ENCODE data around the gene HOXD1.

HOXD1 gene

GRCh38 chr2:176167398-176167797 lies 21.1 kb upstream of the HOXD1 start:
- DNase-seq = no peak

DNA sequence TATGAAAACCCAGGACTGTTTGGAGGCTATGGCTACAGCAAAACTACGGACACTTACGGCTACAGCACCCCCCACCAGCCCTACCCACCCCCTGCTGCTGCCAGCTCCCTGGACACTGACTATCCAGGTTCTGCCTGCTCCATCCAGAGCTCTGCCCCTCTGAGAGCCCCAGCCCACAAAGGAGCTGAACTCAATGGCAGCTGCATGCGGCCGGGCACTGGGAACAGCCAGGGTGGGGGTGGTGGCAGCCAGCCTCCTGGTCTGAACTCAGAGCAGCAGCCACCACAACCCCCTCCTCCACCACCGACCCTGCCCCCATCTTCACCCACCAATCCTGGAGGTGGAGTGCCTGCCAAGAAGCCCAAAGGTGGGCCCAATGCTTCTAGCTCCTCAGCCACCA lies 19.3 kb upstream of the HOXD1 start:
- DNase-seq = no peak

DNA sequence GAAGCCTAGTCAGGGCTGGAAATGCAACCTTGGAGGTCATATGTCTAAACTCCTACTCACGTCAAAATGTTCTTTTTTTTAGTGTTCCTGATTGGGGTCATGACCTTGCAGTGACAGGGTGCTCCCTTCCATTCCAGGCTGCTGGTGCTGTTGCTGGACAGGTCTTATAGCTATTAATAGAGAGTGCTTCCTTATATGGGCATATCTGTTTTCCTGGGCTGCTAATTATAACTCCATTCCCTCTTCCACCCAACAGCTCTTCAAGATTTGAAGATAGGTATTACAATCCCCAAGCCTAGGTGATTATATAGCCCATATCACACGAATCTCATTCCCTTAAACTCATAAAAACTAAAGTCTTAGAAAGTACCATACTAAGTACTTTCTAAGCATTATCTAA lies 18.8 kb upstream of the HOXD1 start:
- no peak for DNase-seq

DNA sequence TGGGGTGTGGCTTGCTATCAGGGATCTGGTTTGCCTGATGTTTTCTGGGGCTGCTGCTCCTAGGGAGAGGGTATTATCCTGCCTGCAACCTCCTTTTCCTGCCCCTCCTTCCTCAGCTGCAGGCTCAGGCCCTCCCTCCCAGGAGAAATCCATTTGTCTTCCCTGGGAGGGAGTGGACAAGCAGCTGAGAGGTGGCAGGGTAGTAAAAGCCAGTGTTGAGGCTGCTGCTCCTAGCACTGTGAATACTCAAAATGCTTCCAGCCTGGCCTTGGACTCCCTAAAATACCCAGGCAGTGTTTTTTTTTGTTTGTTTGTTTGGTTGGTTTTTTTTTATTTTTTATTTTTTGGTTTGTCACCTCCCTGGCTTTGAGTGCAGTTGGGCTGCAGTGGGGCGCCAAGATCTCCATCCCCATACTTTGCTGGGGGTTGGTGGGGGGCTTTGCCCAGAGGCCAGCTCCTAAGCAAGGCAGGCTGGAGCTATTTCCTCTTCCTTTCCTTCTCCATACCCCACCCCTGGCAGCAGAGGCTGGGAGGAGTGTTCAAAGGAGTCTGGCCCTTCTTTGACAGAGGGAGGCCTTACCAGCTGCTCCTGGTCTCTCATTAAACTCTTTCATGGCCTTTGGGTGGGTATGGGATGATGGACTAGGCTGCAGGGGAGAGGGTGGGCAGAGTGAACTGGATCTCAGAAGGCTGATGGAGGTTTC lies 17.7 kb upstream of the HOXD1 start:
- no peak for DNase-seq

GRCh38 chr2:176171351-176172006 lies 17.0 kb upstream of the HOXD1 start:
- no peak for DNase-seq

GRCh38 chr2:176172007-176172894 lies 16.2 kb upstream of the HOXD1 start:
- no peak for DNase-seq

- DNase-seq = no peak
Observed at GRCh38 chr2:176172895-176173566, 15.4 kb upstream of the HOXD1 start.

DNA sequence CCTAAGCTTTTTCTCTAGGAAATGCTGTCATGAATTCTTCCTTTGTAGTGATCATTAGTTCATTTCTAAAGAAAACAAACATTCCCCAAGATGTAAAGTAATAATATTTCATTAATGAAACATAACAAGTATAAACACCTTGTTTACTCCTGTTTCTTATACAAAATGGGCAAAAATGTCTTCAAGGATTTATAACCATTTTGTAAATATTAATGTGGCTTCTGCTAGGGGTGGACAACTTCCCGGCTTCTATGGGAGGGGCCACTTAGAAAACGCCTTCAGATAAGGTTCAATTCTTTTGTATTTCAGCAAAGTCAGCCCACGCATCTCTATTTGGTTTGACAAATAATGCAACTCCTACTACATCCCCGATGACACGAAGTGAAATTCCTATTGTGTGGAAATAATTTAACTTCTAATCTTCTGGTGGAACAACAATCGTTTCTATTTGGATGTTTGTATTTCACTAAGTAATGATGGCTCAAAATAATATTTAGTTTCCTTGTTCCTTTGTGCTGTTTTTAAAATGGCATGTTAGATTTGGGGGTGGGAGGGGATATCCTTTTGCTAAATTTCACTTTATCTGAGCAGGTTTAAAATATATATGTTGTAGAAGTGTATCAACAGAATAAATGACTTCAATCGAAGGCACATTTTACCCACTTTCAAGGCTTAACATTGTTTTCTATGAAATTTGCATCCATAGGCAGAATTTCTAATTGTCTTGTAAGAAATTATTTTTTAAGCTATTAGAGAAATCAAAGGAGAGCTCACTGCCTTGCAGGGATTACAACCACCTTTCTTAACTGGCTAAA lies 14.7 kb upstream of the HOXD1 start:
- no peak for DNase-seq

GRCh38 chr2:176174382-176174823 lies 14.1 kb upstream of the HOXD1 start:
- no peak for DNase-seq

DNA sequence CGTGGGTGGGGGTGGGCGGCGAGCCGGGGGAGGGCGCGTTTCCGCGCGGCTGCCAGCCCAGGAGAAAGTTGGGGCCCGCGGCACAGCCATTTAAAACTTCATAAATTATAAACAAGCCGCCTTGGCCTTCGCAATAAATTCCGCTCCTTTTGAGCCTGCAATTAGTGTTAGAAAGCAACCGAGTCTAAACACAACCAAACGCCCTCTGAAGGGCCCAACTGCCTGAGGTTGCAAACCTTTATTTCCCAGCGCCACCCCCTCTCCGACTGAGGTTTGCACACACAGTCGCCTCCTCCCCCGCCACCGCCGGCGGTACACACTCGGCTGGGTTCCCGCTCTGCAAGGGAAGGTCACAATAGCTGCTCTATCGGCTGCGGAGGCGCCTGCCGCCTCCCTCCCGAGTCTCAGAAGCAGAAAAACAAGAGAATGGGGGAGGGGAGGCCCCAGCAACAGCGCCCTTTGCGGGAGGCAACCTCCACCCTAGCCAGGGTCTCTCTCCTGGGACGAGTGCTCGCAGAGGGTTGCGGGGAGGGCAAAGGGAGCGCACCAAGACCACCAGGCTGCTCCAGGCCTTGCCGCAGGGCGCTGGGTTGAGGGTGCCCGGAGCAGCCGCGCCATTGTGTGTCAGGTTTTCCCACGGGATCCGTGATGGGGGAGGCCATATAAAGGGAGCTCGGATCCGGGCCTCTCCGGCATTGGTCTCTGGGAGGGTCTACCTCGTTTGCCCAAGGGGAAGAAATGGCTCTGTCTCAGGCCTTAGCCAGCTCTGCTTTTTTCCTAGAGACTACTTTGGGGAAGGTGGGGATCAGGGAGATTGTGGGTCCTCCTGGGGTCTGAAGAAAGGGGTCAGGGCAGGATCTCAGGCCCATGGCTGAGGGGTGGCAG lies 13.4 kb upstream of the HOXD1 start:
- no peak for DNase-seq

DNA sequence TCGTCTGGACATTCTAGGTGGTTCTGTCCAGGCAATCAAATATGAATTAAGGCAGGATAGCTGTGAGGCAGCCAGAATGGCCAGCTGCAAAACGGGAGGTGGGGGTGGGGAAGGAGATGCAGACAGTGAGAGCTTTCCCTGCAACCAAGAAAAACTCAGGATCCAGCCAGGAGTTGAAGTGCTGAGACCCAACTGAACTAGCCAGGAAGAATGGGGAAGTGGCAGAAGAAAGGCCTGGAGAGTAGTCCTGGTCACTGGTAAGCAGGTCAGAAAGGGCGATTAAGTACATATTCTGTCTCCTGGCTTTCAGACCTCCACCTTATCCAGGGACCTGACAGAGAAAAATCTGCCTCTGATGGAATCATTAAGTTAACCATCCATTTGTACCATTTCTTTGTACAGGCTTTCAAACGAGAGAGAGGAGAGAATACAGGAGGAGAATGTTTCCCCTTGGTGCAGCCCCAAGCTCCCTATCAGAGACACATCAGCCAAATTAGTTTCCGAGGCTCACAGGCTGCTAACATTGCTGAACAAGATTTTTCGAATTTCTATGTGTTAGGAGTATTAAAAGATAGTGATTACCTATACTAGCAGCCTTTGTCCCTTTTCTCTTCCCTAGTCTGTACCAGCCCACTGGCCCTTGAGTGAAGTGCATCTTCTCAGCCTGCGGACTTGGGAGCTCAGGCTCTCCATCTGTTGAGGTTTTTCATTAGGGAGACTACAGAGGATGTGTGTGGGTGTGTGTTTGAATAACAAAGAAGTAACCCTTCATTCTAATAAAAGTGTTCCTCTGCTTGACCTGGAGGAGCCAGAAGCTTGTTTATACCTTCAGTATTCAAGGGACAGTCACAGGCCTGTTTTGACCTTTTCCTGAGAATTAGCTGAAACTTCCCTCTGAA lies 12.5 kb upstream of the HOXD1 start:
- DNase-seq = no peak

GRCh38 chr2:176177580-176178037 lies 10.9 kb upstream of the HOXD1 start:
- DNase-seq = no peak

DNA sequence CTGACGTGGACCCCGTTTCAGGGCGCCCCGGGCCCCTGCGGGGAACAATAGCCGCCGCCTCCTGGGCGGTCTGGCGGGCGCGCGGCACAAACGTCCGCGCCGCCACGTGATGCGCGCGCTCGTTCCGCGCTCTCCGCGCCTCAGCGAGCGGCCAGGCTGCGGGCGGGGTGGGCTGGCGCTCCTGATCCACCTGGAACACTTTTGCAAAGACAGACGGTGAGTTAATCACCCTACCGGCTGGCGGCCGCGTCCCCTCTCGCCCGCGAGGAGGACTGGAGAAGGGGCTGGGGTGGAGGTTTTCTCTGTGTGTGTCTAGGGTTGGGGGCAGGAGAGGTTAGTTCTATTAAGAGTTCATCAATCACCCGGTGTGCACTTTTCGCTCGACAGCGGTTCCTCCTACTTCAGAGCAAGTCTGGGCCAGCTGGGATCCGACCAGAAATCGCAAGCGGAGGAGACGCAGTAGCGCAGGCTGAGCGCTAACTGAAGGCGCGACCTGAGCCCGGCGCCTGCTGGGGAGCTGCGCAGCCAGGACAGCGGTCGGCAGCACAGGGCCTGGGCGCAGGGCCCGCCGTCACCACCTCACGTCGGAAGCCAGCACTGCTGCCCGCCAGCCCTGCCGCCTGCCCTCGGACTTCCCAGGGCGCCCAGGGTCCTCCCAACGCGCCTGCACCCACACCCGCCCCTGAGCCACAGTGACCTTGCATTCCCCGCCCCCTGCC lies 10.3 kb upstream of the HOXD1 start:
- DNase-seq = no peak

DNA sequence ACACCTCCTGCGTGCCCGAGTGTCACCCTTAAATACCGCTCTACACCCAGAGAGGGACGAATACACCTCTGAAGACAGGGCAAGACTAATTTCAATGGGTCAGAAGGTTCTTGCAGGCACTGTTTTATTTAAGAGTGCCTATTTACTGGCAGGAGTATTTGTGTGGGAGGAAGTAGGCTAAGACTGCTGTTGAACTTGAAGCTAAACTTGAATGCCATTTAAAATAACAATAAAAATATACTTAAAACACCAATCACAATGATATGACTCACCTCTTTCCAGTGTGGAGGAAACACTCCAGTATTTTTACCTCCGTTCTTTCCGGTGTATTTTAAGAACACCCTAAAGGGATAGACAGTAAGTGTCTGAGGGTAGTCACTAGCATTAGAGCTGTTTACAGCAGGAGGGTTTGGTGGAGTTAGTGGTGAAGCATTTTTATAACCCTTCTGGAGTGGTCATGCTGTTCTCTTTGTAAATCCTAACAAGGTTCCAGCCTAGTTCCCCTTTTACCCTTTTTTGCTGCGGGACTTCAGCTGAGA lies 9.6 kb upstream of the HOXD1 start:
- no peak for DNase-seq

- no peak for DNase-seq
Observed at GRCh38 chr2:176181551-176181950, 6.9 kb upstream of the HOXD1 start.

DNA sequence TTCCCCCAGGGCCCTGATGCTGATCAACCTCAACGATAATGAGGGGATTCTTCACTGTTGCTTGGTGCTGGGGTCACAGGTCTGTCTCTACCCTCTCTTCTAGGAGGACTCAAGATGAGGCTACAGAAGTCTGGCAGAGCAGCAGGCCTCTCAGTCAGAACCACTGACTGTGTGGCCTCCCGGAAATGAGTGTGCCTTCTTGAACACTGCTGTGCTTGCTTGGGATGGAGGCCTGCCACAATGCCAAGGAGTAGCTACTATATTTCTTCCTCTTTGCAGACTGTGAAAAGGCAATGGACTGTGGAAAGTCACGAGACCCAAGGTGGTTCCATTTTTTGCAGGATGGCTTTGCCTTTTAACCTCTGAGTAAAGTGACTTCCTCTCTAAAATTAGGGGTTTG lies 5.8 kb upstream of the HOXD1 start:
- DNase-seq = no peak

- DNase-seq = no peak
Observed at GRCh38 chr2:176184749-176185148, 3.7 kb upstream of the HOXD1 start.

DNA sequence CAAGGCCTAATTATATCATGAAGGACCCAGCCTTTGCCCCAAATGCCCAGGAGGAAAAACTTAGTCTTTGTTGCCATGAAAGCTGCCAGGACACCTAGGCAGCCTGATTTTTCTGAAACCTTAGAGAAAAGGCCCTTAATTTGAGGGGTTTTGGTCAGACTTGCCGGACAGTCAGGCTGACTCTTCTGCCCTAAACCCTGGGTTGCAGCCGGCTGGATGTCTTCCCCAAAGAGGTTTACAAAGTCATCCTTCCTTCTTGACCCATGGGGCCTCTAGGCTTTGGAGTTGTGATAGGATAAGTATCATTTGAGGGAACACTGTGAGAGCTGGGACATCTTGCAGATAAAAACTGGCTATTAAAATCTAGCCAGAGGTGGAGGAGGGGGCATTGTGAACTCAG lies 2.4 kb upstream of the HOXD1 start:
- no peak for DNase-seq
